Activated CD4-positive, alpha-beta T cell treated with anti-CD3 and anti-CD28 coated beads, Interleukin-2, Interleukin-6, amounts not matched to agents 100 ng/mL and 50 ng/mL, durations not matched to agents 16 hours and 8 hours (primary cell): Measurements from ENCODE around the gene DAGLA.

Source experiments
- DNase-seq: peaks from one replicate; pipeline ENCODE4 v3.0.0-alpha.2; 2020

The DAGLA gene

DNA sequence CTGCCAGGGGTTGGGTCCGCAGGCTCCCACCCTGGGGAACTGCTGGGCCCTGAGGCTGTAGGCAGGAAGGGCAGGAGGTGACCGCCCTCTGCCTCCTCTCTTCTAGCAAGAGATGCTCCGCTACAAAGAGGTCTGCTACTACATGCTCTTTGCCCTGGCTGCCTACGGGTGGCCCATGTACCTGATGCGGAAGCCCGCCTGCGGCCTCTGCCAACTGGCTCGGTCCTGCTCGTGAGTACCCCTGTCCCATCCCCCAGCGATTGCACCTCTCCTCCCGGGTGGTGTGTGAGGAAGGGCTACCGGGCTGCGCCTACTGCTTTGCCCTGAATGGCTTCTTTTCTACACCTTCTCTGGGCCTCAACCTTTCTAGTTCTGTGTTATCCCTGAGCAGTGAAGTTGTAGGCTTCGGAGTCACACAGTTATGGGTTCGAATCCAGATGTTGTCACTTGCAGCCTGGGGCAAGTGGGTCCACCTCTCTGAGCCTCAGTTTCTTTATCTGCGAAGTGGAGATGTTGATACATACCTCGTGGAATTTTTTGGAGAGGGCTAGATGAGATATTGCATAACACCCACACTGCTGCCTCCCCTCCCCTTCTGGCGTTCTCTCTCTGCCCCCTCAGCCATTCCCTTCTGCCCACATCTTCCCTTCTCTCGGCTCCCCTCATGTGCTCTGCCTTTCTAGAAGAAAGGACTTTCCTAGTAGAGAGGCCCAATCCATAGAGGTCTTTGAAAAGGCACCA lies 51.2 kb downstream of the DAGLA start:
- no peak for DNase-seq

GRCh38 chr11:61731952-61732675 lies 51.9 kb downstream of the DAGLA start:
- DNase-seq, result no peak

- no peak for DNase-seq
Measured at GRCh38 chr11:61732705-61733104, 52.5 kb downstream of the DAGLA start.

DNA sequence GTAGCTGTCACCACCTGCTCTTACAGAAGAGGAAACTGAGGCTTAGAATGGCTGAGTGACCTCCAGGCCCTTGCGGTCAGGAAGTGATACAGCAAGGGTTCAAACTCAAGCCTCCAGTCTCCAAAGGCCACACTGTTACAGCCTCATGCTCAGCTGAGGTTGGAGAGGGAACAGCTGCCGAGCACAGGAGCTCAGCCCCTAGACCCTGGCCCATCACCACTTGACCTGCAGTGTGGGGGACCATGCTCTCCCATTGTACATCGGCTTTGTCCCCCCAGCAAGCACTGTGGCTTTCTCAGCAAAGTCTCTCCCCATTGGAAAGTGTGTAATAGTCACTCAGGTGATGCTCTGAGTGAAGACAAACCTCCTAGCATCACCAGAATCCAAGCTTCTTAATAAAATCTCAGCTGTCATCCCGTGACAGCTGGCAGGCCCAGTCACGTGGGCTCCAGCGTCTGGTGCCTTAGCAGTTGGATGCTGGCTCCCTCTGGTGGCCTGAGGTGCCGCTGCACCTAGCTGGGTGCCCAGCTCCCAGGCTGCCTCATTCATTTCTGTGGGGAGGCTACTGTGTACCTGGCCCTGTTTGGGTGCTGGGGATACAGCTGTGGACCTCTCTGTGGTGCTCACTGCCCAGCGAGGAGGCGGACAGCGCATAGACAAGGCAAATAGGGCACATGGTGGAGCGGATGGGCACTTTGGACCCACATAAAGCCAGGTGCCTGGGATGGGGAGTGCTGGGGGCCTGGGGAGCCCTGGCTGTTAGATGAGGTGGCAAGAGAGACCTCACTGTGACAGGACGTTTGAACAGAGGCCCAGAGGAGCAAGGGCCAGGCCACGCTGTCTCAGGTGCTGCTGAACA lies 53.2 kb downstream of the DAGLA start:
- peak; percentile 88 for DNase-seq

DNA sequence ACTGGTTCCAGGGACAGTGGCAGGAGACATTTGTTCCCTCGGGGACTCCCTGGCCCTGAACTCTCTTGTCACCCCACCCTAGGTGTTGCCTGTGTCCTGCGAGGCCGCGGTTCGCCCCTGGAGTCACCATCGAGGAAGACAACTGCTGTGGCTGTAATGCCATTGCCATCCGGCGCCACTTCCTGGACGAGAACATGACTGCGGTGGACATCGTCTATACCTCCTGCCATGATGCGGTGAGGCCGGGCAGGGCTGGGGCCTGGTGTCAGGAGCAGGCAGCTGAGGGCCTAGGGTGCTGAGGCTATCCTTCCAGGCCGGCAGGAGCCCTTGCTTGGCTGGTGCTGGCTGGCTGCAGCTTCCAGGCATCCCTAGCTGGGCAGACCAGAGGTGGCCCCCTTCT lies 54.6 kb downstream of the DAGLA start:
- DNase-seq, result no peak

- no peak for DNase-seq
Measured at GRCh38 chr11:61735391-61735790, 55.2 kb downstream of the DAGLA start.

DNA sequence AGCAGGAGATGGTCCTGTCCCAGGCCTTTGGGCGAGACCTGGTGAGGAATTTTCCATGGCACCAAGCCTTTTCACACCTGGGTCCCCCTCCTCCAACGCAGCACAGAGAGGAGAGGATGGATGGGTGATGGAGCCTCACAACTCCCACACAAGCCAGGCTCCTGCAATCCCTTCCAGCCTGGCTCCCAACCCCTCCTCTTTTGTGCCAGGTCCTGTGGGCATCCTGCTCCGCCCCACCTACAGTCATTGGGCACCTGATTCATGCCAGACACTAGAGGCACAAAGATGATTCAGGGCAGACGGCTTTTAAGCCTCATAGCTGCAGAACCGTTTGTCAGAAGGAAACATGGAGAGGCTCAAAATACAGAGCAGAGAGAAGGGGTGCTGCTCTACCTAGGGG lies 56.1 kb downstream of the DAGLA start:
- DNase-seq, result no peak

DNA sequence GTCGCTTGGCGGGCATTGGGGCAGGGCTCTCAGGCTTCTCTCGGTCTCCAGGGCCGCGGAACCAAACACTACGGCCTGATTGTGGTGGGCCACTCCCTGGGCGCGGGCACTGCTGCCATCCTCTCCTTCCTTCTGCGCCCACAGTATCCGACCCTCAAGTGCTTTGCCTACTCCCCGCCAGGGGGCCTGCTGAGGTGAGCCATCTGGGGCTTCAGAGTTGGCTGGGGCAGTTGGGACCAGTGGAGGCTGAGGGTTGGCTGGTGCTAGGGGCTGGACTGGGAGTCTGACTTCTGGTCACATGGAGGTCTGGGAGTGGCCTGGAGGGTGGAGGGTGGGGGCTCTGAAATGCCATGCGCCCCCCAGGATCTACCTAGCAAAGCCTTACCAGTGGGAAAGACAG lies 56.9 kb downstream of the DAGLA start:
- no peak for DNase-seq

DNA sequence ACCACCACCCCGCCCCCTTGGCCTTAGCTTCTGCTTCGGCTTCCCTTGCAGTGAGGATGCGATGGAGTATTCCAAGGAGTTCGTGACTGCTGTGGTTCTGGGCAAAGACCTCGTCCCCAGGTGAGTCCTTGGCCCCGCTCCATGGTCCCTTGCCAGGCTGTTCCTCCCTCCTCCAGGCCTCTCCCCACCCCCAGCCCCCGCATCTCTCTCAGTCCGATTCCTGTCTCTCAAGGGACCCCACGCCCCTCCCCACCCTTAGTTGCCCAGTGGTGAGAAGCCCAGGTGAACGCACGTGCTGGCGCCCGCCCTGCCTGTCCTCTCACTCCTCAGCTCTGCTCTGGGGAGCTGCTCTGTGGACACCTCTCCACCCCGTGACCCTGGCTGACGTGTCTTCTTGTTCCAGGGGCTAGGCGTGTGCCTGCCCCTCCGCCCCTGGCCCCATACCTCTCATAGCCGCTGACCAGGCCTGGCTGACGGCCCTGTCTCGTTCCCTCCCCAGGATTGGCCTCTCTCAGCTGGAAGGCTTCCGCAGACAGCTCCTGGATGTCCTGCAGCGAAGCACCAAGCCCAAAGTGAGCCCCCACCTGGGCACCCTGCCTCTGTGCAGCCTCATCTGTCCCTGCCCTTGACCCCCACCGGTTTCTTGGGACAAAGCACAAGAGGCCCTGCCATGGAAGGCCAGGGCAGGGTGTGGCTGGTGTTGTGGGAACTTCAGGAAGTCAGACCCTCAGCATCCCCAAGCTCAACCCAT lies 57.6 kb downstream of the DAGLA start:
- no peak for DNase-seq

DNA sequence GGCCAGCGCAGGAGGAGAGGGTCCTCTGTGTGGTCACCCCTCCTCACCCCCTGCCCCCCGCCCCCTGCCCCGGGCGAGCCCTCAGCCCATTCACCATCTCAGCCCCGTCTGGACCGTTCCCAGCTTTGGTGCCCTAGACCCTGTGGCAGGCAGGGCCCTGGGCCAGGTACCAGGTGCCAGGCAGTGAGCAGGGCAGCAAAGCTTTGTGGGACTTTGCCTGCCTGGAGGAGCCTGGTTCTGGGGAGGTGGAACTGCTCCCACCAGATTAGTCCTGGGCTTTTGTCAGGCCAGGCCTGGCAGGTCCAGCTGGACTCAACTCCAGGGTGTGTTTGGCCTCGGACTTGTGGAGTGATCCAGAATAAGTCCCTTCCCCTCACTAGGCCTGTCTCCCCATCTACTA lies 58.6 kb downstream of the DAGLA start:
- DNase-seq, result no peak

DNA sequence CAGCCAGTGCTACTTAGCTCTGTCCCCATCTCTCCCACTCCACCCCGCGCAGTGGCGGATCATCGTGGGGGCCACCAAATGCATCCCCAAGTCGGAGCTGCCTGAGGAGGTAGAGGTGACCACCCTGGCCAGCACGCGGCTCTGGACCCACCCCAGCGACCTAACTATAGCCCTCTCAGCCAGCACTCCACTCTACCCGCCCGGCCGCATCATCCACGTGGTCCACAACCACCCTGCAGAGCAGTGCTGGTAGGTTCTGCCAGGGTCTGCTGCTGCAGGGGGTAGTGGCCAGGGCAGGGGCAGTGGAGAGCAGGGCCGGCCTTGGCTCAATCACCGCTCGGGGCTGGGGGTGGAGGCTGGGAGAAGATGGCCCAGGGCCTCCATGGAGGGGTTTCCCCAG lies 59.2 kb downstream of the DAGLA start:
- no peak for DNase-seq

DNA sequence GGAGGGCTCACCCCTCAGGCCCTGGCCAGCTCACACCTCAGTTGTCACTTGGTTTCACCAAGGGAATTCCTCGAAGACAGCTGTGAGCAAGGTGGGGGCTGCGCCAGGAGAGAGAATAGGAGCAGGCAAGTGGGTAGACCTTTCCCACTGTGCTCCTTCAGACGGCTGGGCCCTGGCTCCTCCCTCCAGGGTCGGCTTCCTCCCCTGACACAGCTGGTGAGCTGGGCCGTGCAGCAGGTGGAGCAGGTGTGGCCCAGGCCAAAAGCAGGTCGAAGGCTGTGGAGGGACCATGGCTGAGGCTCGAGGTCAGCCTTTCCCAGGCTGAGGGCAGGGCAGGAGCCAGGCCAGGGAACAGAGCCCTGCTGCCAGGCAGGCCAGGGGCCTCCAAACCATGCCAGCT lies 59.8 kb downstream of the DAGLA start:
- no peak for DNase-seq

DNA sequence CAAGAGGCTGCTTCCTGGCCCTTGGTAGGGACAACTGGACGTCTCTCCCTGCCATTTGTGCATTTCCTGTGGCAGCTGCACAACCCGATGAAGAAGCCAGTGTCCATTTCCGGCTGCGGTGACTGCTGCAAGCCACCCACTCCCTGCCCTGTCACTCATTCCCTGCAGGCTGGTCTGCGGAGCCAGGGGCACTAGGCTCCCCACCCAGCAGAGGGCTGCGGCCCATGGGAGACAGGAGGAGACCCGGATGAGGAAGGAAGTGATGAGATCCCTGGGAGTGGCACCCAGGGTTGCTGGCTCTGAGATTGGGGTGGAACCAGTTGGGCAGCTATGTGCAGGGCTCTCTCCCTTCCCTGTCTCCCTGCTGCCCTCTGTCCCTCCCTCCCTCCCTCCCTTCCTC lies 62.2 kb downstream of the DAGLA start:
- DNase-seq, result no peak

GRCh38 chr11:61743486-61744095 lies 63.4 kb downstream of the DAGLA start:
- no peak for DNase-seq

- no peak for DNase-seq
Measured at GRCh38 chr11:61744181-61744580, 64.0 kb downstream of the DAGLA start.

GRCh38 chr11:61744609-61745156 lies 64.5 kb downstream of the DAGLA start:
- DNase-seq, result no peak

- DNase-seq, result no peak
Measured at GRCh38 chr11:61745781-61746441, 65.7 kb downstream of the DAGLA start.

- no peak for DNase-seq
Measured at GRCh38 chr11:61746442-61747191, 66.4 kb downstream of the DAGLA start.

DNA sequence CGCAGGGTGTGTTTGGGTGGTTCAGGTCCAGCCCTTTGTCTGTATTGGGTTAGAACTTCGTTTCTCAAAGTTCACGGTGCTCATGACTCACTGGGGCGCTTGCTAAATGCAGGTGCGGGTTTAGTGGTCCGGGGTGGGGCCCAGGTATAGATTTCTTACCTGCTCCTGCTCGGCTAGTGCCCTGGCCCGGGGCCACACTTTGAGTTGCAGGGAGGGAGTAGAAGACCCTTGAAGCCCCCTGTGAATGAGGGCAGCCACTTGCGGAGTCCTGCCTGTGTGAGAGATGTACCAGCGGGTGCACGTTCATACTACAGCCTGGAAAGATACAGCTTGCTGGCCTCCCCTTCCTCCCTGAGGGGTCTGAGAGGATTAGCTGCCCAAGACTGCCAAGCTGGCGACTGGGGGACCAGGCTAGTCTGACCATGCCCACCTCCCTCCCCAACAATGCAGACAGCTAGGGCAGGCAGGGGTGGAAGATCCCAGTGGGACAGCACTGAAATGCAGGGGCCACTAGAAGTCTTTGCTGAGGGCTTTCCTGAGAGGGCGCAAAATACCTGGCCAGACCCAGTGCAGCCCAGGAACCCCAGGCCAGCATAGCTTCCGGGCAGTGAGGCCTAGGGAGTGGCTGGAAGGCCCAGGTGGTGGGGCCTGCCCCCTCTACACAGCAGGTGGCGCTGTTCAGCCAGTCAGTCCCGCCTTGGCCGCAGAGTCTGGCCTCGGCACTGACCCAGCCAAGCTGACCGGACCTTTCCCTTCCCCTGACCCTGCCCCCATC lies 67.2 kb downstream of the DAGLA start:
- peak; percentile 51 for DNase-seq

GRCh38 chr11:61747967-61748285 lies 67.7 kb downstream of the DAGLA start:
- no peak for DNase-seq
